ENCODE data around the gene DEFB112.

DNA sequence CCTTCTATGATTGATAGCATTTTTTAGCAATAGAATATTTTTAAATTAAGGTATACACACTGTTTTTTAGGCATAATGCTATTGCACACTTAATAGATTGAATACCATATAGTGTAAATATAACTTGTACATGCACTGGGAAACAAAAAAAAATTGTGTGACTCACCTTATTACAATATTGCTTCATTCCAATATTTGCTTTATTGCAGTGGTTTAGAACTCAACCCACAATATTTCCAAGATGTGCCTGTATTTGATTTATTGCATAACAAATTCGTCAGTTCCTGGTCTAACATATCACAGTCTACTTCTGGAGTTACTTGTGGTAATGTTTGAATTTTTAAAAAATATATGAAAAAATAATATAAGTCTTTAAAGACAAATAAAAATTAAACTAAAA lies 41.9 kb upstream of the DEFB112 start:
- TF ChIP-seq, protein P1, sequence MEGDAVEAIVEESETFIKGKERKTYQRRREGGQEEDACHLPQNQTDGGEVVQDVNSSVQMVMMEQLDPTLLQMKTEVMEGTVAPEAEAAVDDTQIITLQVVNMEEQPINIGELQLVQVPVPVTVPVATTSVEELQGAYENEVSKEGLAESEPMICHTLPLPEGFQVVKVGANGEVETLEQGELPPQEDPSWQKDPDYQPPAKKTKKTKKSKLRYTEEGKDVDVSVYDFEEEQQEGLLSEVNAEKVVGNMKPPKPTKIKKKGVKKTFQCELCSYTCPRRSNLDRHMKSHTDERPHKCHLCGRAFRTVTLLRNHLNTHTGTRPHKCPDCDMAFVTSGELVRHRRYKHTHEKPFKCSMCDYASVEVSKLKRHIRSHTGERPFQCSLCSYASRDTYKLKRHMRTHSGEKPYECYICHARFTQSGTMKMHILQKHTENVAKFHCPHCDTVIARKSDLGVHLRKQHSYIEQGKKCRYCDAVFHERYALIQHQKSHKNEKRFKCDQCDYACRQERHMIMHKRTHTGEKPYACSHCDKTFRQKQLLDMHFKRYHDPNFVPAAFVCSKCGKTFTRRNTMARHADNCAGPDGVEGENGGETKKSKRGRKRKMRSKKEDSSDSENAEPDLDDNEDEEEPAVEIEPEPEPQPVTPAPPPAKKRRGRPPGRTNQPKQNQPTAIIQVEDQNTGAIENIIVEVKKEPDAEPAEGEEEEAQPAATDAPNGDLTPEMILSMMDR (IDR thresholded peaks at IDR 0.05; ENCODE audit: borderline replicate concordance, extremely low read depth, low read length, poor library complexity, severe bottlenecking): no peak
- no peak for TF ChIP-seq EZH2 (IDR thresholded peaks at IDR 0.05; ENCODE audit: borderline replicate concordance, low read depth, low read length, severe bottlenecking)
